GM10266 (cell line): ENCODE data around the gene MYO10.

Source experiments
- DNase-seq: peaks from one replicate; pipeline ENCODE4 v3.0.0; 2012; ENCODE audit errors: extremely low spot score
- TF ChIP-seq, protein P1 (sequence below): IDR thresholded peaks from 2 replicates; pipeline ENCODE4 v1.5.1; 2012; ENCODE audit warnings: mild to moderate bottlenecking, low read depth; ENCODE audit not compliant: control insufficient read depth, insufficient read depth; ENCODE audit errors: missing control alignments

The MYO10 gene

DNA sequence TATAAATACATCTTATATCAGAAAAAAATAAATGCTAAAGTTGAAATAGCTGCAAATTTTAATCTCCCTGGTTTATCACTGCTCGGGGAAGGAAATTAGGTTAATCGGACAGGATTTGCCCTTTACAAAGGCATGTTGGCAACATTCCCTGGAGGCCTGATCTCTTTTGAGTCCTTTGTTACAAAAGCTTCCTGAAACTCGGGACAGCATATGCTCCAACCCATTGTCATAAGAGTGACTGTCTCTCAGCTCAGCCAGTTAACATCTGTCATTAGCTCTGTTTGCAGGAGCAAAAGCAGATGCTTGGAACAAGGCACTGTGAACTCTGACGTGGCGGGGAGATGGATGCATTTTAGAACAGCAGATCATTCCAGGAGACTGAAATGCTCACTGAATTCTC, 80.6 kb downstream of the MYO10 start:
- no peak for DNase-seq
- TF ChIP-seq, protein P1, sequence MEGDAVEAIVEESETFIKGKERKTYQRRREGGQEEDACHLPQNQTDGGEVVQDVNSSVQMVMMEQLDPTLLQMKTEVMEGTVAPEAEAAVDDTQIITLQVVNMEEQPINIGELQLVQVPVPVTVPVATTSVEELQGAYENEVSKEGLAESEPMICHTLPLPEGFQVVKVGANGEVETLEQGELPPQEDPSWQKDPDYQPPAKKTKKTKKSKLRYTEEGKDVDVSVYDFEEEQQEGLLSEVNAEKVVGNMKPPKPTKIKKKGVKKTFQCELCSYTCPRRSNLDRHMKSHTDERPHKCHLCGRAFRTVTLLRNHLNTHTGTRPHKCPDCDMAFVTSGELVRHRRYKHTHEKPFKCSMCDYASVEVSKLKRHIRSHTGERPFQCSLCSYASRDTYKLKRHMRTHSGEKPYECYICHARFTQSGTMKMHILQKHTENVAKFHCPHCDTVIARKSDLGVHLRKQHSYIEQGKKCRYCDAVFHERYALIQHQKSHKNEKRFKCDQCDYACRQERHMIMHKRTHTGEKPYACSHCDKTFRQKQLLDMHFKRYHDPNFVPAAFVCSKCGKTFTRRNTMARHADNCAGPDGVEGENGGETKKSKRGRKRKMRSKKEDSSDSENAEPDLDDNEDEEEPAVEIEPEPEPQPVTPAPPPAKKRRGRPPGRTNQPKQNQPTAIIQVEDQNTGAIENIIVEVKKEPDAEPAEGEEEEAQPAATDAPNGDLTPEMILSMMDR = no peak

GRCh38 chr5:16854351-16854750, 81.7 kb downstream of the MYO10 start:
- TF ChIP-seq, protein P1 = no peak
- no peak for DNase-seq

- TF ChIP-seq, protein P1 = no peak
- no peak for DNase-seq
Observed at GRCh38 chr5:16853518-16853917, 82.6 kb downstream of the MYO10 start.

GRCh38 chr5:16852251-16853005, 83.7 kb downstream of the MYO10 start:
- DNase-seq = no peak
- TF ChIP-seq, protein P1 = no peak

- DNase-seq = no peak
Observed at GRCh38 chr5:16849775-16850174, 86.3 kb downstream of the MYO10 start.

GRCh38 chr5:16849181-16849580, 86.9 kb downstream of the MYO10 start:
- no peak for DNase-seq
- TF ChIP-seq, protein P1 = no peak

More at GRCh38 chr5:16849775-16850174, 86.3 kb downstream of the MYO10 start:
- TF ChIP-seq, protein P1 = no peak

GRCh38 chr5:16844952-16845351, 91.1 kb downstream of the MYO10 start:
- DNase-seq = no peak
- TF ChIP-seq, protein P1 = no peak
